Thyroid gland (tissue), 4 donors: ENCODE measurements around the gene CSMD2.

Source experiments
- CTCF ChIP-seq, 6 experiments: fragments of 200-600 bp in 3 of 6; fragments of 450-650 bp in 3 of 6; sonication (generic) in 3 of 6; IDR thresholded peaks; one replicate each; pipeline ENCODE4 v1.5.1; 2016 to 2019; ENCODE audit warnings: antibody characterized with exemption in 6 of 6, mild to moderate bottlenecking in 2 of 6, inconsistent platforms in 1 of 6, moderate library complexity in 1 of 6
- POLR2A ChIP-seq, 2 donors: fragments of 450-650 bp; IDR thresholded peaks; one replicate each; pipeline ENCODE4 v1.6.1; 2017; ENCODE audit warnings: antibody characterized with exemption in 2 of 2, mild to moderate bottlenecking in 2 of 2, moderate library complexity in 1 of 2

GRCh38 chr1:34066981-34067603 lies 97.9 kb downstream of the CSMD2 start:
- no peak for TF ChIP-seq CTCF (IDR thresholded peaks at IDR 0.05)
- no peak for TF ChIP-seq POLR2A (IDR thresholded peaks at IDR 0.05)
